ENCODE data around the gene SATB1. TPM values are rescaled to one million over a fixed set of nuclear protein-coding genes. Genes with fewer than 3 reads are reported as not detected.

Gene SATB1
- total RNA-seq, 2 experiments from 2014 or later: 303 to 305 TPM

DNA sequence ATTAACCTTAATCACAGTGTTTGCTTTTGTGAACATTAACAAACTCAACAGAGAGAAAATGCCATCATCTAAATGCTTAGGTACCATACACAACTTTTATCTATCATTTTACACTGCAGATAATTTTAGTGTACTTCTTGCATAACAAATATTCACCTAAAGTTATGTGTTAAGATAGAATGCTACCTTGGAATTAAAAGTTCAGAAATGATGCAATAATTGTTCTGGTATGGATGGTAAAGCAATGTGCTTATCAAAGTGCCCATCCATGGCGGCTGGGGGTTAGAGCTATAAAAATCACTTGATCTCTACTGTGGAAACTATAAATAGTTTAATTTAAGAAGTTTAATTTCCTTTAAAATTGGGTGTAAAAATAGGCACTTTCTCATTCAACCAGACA is 28.7 kb downstream of the SATB1 start:
- CTCF ChIA-PET: interaction anchor here (1.2 kb wide), 1 partner anchor 13 kb away, joined by 3 read pairs; no protein-coding TSS in a partner anchor
- DNase-seq: no peak
- peaks cover 76% of the 10 kb centered on the region for H3K36me3 Mint-ChIP-seq (ENCODE audit: low read depth)
- H3K4me1 Mint-ChIP-seq (ENCODE audit: low read depth): peaks cover 88% of the 10 kb centered on the region
- no peaks in the 10 kb centered on the region for H3K27me3 Mint-ChIP-seq (ENCODE audit: low read depth)
- no peak overlapping the region for H3K4me3 Mint-ChIP-seq
- intact Hi-C loops (cut with micrococcal nuclease): no loop called here
- H3K27ac Mint-ChIP-seq: peak overlapping the region; percentile 28
- H3K9me3 Mint-ChIP-seq: no peaks in the 10 kb centered on the region

- CTCF ChIA-PET: interaction anchor here (0.6 to 1.2 kb wide), 4 partner anchors 12 to 363 kb away, joined by 3 to 4 read pairs (median 4); no protein-coding TSS in a partner anchor
- peak overlapping the region; percentile 73 for H3K27ac Mint-ChIP-seq
- no peaks in the 10 kb centered on the region for H3K27me3 Mint-ChIP-seq (ENCODE audit: low read depth)
These were observed 30.6 kb downstream of the SATB1 start for GRCh38 chr3:18394384-18394995.

GRCh38 chr3:18393906-18394305 is 31.2 kb downstream of the SATB1 start:
- peak overlapping the region; percentile 73 for H3K27ac Mint-ChIP-seq
- DNase-seq: no peak
- H3K4me3 Mint-ChIP-seq: peak overlapping the region; percentile 41
- no peaks in the 10 kb centered on the region for H3K9me3 Mint-ChIP-seq
- CTCF ChIA-PET: interaction anchor here (0.6 to 1.2 kb wide), 2 partner anchors 180 to 364 kb away, joined by 4 read pairs; no protein-coding TSS in a partner anchor
- no peaks in the 10 kb centered on the region for H3K27me3 Mint-ChIP-seq (ENCODE audit: low read depth)
- peaks cover 84% of the 10 kb centered on the region for H3K4me1 Mint-ChIP-seq (ENCODE audit: low read depth)
- intact Hi-C loops (cut with micrococcal nuclease): no loop called here
- H3K36me3 Mint-ChIP-seq (ENCODE audit: low read depth): peaks cover 71% of the 10 kb centered on the region

More at GRCh38 chr3:18394384-18394995, 30.6 kb downstream of the SATB1 start:
- intact Hi-C loops (cut with micrococcal nuclease): no loop called here
- Mint-ChIP-seq H3K36me3 (ENCODE audit: low read depth) (peaks cover 72% of the 10 kb centered on the region), H3K4me3 (peak overlapping the region; percentile 41), H3K4me1 (ENCODE audit: low read depth) (peaks cover 83% of the 10 kb centered on the region), H3K9me3 (no peaks in the 10 kb centered on the region)
- DNase-seq: peak; percentile 45

DNA sequence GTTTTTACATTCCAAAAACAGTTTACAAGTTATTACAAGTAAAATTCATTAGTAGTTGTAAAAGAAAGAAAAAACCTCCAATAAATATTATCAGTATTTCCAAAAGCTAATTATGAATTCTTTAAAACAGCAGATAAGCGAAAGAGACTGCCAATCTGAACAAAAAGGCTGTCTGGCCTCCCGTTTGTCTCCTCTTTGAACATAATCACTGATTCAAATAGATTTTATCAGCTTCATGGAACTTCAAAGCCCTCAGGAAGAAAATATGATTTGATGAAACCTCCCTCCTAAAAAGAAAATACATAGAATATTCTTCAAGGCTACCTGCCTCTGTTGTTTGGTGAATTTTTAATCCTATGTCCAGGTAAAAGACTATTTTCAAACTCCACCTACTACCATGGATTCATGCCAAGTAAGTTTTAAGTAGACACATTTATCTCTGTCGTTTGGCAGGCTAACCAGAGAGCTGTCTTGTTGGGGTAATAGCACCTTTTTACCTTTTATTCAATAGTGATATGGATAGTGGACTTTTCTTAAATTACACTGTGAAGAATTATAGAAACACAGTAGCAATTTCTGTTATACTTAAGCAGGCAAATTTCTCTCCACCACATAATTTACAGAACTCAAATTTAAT is 35.0 kb downstream of the SATB1 start:
- CTCF ChIA-PET: interaction anchor here (1.5 to 2.8 kb wide), 5 partner anchors 8 to 15 kb away, joined by 3 to 21 read pairs (median 10); no protein-coding TSS in a partner anchor
- H3K27ac Mint-ChIP-seq: peak overlapping the region; percentile 46
- DNase-seq: no peak
- H3K27me3 Mint-ChIP-seq (ENCODE audit: low read depth): no peaks in the 10 kb centered on the region
- intact Hi-C loops (cut with micrococcal nuclease): no loop called here
- no peak overlapping the region for H3K4me3 Mint-ChIP-seq
- peaks cover 80% of the 10 kb centered on the region for H3K4me1 Mint-ChIP-seq (ENCODE audit: low read depth)
- peaks cover 70% of the 10 kb centered on the region for H3K36me3 Mint-ChIP-seq (ENCODE audit: low read depth)
- no peaks in the 10 kb centered on the region for H3K9me3 Mint-ChIP-seq

- Mint-ChIP-seq H3K9me3 (no peaks in the 10 kb centered on the region), H3K27ac (no peak overlapping the region), H3K36me3 (ENCODE audit: low read depth) (peaks cover 65% of the 10 kb centered on the region), H3K27me3 (ENCODE audit: low read depth) (no peaks in the 10 kb centered on the region), H3K4me1 (ENCODE audit: low read depth) (peaks cover 77% of the 10 kb centered on the region), H3K4me3 (no peak overlapping the region)
- DNase-seq: no peak
- intact Hi-C loops (cut with micrococcal nuclease): loop anchor here (5.0 kb wide), 2 partner anchors 152 to 598 kb away; no protein-coding TSS in a partner anchor
- CTCF ChIA-PET: interaction anchor here (0.7 to 2.8 kb wide), 9 partner anchors 9 to 247 kb away, joined by 3 to 21 read pairs (median 4); no protein-coding TSS in a partner anchor
These were observed 35.9 kb downstream of the SATB1 start for GRCh38 chr3:18389108-18389733.

GRCh38 chr3:18386274-18386890 is 38.8 kb downstream of the SATB1 start:
- Mint-ChIP-seq H3K36me3 (ENCODE audit: low read depth) (peaks cover 56% of the 10 kb centered on the region), H3K27me3 (ENCODE audit: low read depth) (no peaks in the 10 kb centered on the region), H3K4me3 (no peak overlapping the region), H3K27ac (no peak overlapping the region), H3K4me1 (ENCODE audit: low read depth) (peaks cover 70% of the 10 kb centered on the region), H3K9me3 (no peaks in the 10 kb centered on the region)
- CTCF ChIA-PET: interaction anchor here (1.2 to 1.7 kb wide), 2 partner anchors 12 to 16 kb away, joined by 3 to 5 read pairs; no protein-coding TSS in a partner anchor
- intact Hi-C loops (cut with micrococcal nuclease): loop anchor here (5.0 kb wide), 2 partner anchors 149 to 601 kb away; no protein-coding TSS in a partner anchor
- DNase-seq: no peak

DNA sequence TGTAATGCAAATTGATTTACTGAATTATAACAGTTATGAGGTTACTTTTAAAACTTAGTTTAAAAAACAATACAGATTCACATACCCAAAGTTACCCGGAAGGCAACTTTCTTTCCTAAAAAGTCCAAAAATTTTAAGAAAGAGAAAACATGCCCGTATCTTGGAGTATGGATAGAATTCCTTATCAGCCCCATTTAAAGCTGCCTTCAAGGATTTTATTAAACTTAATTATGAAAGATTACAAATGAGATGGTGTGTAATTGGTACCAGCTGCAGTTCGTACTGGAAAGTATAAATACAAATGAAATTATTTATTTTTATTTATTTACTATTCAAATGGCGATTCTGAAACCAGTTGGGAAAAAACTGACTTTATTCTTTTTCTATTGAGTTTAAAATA is 39.4 kb downstream of the SATB1 start:
- Mint-ChIP-seq H3K4me3 (no peak overlapping the region), H3K9me3 (no peaks in the 10 kb centered on the region), H3K27ac (no peak overlapping the region), H3K4me1 (ENCODE audit: low read depth) (peaks cover 74% of the 10 kb centered on the region), H3K36me3 (ENCODE audit: low read depth) (peaks cover 61% of the 10 kb centered on the region), H3K27me3 (ENCODE audit: low read depth) (no peaks in the 10 kb centered on the region)
- no peak for DNase-seq
- intact Hi-C loops (cut with micrococcal nuclease): loop anchor here (5.0 kb wide), 2 partner anchors 148 to 602 kb away; no protein-coding TSS in a partner anchor
- CTCF ChIA-PET: interaction anchor here (1.2 to 1.7 kb wide), 2 partner anchors 13 to 16 kb away, joined by 3 to 5 read pairs; no protein-coding TSS in a partner anchor

DNA sequence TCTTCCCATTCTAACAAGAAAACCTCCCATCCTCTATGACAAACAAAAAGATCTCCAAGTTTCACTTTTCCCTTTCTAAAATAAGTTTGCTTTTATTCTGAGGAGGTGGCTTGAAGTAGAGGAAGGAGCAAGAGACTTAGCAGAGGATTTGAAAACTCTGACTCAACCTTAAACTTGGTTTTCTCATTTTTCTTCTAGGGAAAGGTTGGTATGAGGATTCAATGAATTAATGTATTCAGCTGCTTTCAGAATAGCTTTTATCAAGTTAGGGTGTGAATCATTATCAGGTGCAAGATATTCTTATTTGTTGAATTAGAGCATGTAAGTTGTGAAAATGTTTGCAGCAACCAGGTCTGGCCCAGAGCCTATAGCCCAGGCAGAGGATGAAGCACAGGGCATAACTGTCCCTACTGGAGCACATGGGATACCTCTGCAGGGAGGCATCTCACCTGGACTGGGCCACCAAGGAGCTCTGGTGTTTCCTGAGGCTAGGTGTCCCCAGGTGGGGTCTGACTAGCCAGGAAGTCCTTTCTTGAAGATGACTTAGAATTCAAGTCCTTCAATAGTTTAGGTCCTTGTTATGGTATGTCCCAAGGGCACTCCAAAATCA is 42.3 kb downstream of the SATB1 start:
- H3K9me3 Mint-ChIP-seq: no peaks in the 10 kb centered on the region
- peak; percentile 34 for DNase-seq
- H3K27me3 Mint-ChIP-seq (ENCODE audit: low read depth): no peaks in the 10 kb centered on the region
- H3K36me3 Mint-ChIP-seq (ENCODE audit: low read depth): peaks cover 55% of the 10 kb centered on the region
- CTCF ChIA-PET: interaction anchor here (1.0 to 1.3 kb wide), 2 partner anchors 11 to 13 kb away, joined by 3 to 4 read pairs; no protein-coding TSS in a partner anchor
- H3K27ac Mint-ChIP-seq: peak overlapping the region; percentile 65
- peaks cover 74% of the 10 kb centered on the region for H3K4me1 Mint-ChIP-seq (ENCODE audit: low read depth)
- no peak overlapping the region for H3K4me3 Mint-ChIP-seq
- intact Hi-C loops (cut with micrococcal nuclease): no loop called here

DNA sequence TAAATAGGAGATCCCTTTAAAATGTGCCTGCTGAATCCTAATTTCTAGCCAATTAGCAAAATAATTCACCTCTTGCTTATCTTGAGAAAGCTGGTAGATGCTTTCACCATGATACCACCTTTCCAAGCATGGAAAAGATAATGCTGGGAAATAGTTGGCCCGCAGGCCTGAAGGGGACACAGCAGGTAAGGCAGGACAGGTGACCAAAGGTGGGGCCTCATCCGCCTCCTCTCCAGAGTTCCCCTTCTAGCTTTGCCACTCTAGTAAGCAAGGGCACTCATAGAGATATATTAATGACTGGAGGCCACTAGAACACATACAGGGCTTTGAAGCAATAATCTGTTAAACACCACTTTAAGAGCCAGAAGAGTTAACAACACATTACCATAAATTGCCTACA is 45.5 kb downstream of the SATB1 start:
- intact Hi-C loops (cut with micrococcal nuclease): no loop called here
- CTCF ChIA-PET: interaction anchor here (2.5 kb wide), 1 partner anchor 9 kb away, joined by 10 read pairs; no protein-coding TSS in a partner anchor
- Mint-ChIP-seq H3K4me3 (peak overlapping the region; percentile 19), H3K4me1 (ENCODE audit: low read depth) (peaks cover 82% of the 10 kb centered on the region), H3K36me3 (ENCODE audit: low read depth) (peaks cover 58% of the 10 kb centered on the region), H3K27me3 (ENCODE audit: low read depth) (no peaks in the 10 kb centered on the region), H3K9me3 (no peaks in the 10 kb centered on the region), H3K27ac (no peak overlapping the region)
- no peak for DNase-seq

DNA sequence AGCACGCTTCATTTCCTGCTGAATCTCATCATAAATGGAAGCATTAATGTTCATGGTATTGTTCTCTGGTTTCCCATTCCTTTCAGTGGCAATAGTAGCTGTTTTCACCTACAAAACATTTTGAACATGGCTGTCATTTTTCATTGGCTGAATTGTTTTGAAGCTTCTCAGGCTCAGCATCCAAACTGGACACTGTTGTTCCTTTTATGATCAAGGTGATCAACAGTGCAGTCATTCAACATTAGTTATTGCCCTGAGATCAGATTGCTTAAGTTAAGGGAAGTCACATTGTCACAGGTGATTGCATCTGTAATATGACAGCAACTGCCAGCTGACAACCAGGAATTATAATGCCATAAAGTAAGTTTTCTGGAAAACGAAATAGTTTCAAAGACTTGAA is 46.9 kb downstream of the SATB1 start:
- Mint-ChIP-seq H3K27ac (peak overlapping the region; percentile 15), H3K4me3 (no peak overlapping the region)
- CTCF ChIA-PET: interaction anchor here (2.5 kb wide), 1 partner anchor 11 kb away, joined by 10 read pairs; no protein-coding TSS in a partner anchor

GRCh38 chr3:18376682-18377081 is 48.5 kb downstream of the SATB1 start:
- Mint-ChIP-seq H3K27me3 (ENCODE audit: low read depth) (no peaks in the 10 kb centered on the region), H3K36me3 (ENCODE audit: low read depth) (peaks cover 66% of the 10 kb centered on the region), H3K27ac (no peak overlapping the region), H3K4me3 (no peak overlapping the region), H3K9me3 (no peaks in the 10 kb centered on the region), H3K4me1 (ENCODE audit: low read depth) (peaks cover 89% of the 10 kb centered on the region)
- no peak for DNase-seq
- CTCF ChIA-PET: interaction anchor here (1.4 kb wide), 1 partner anchor 13 kb away, joined by 3 read pairs; no protein-coding TSS in a partner anchor
- intact Hi-C loops (cut with micrococcal nuclease): no loop called here

More for the DNA sequence above, 46.9 kb downstream of the SATB1 start:
- H3K36me3 Mint-ChIP-seq (ENCODE audit: low read depth): peaks cover 62% of the 10 kb centered on the region
- H3K4me1 Mint-ChIP-seq (ENCODE audit: low read depth): peaks cover 86% of the 10 kb centered on the region
- DNase-seq: no peak
- H3K9me3 Mint-ChIP-seq: no peaks in the 10 kb centered on the region
- H3K27me3 Mint-ChIP-seq (ENCODE audit: low read depth): no peaks in the 10 kb centered on the region
- intact Hi-C loops (cut with micrococcal nuclease): no loop called here

Measured in activated naive CD4-positive, alpha-beta T cell treated with anti-CD3 and anti-CD28 coated beads for 36 hours (primary cell).